Measurements from ENCODE around the gene CES3.
"Not testable (repeated sequence)": the region's sequence is repeated elsewhere in the genome, so short reads cannot be mapped to it uniquely, and the experiment has no call there.

CES3 gene

GRCh38 chr16:66991545-66992077 is 30.5 kb downstream of the CES3 start:
- no peak for DNase-seq (ENCODE audit: insufficient read length, low spot score)
- no peak for FAIRE-seq
- TF ChIP-seq CTCF (IDR thresholded peaks at IDR 0.05; ENCODE audit: insufficient read depth, missing control alignments): no peak

GRCh38 chr16:66993558-66993957 is 32.5 kb downstream of the CES3 start:
- DNase-seq (ENCODE audit: insufficient read length, low spot score); FAIRE-seq: not testable (repeated sequence)

- TF ChIP-seq CTCF (IDR thresholded peaks at IDR 0.05; ENCODE audit: insufficient read depth, missing control alignments): no peak
- FAIRE-seq (no peak), DNase-seq (ENCODE audit: insufficient read length, low spot score) (no peak)
These were observed 35.4 kb downstream of the CES3 start for GRCh38 chr16:66996324-66996982.

GRCh38 chr16:66996983-66997358 is 35.9 kb downstream of the CES3 start:
- DNase-seq (ENCODE audit: insufficient read length, low spot score) (no peak), FAIRE-seq (no peak)
- TF ChIP-seq CTCF (IDR thresholded peaks at IDR 0.05; ENCODE audit: insufficient read depth, missing control alignments): no peak

GRCh38 chr16:67000384-67001351 is 39.6 kb downstream of the CES3 start:
- peak; percentile 63 for DNase-seq (ENCODE audit: insufficient read length, low spot score)
- TF ChIP-seq CTCF (IDR thresholded peaks at IDR 0.05; ENCODE audit: insufficient read depth, missing control alignments): no peak
- FAIRE-seq: no peak

- FAIRE-seq: no peak
- no peak for DNase-seq (ENCODE audit: insufficient read length, low spot score)
- TF ChIP-seq CTCF (IDR thresholded peaks at IDR 0.05; ENCODE audit: insufficient read depth, missing control alignments): no peak
These were observed 40.7 kb downstream of the CES3 start for GRCh38 chr16:67001726-67002125.

- FAIRE-seq (no peak), DNase-seq (ENCODE audit: insufficient read length, low spot score) (no peak)
- no peak for TF ChIP-seq CTCF (IDR thresholded peaks at IDR 0.05; ENCODE audit: insufficient read depth, missing control alignments)
These were observed 46.0 kb downstream of the CES3 start for GRCh38 chr16:67006930-67007658.
